ENCODE measurements around the gene XPO4.

Gene XPO4

GRCh38 chr13:20729633-20730585, 172.6 kb downstream of the XPO4 start:
- no peak for DNase-seq (ENCODE audit: low read depth in 1 of 2, low spot score in 1 of 2)

GRCh38 chr13:20728579-20729311, 173.8 kb downstream of the XPO4 start:
- DNase-seq (ENCODE audit: low read depth in 1 of 2, low spot score in 1 of 2): no peak

GRCh38 chr13:20727856-20728255, 174.7 kb downstream of the XPO4 start:
- no peak for DNase-seq (ENCODE audit: low read depth in 1 of 2, low spot score in 1 of 2)
